ENCODE data around the gene CACNA2D2. TPM values are rescaled to one million over a fixed set of nuclear protein-coding genes. Genes with fewer than 3 reads are reported as not detected.
"Not testable (repeated sequence)": the region's sequence is repeated elsewhere in the genome, so short reads cannot be mapped to it uniquely, and the experiment has no call there.

Gene CACNA2D2
- total RNA-seq, 1 donor from 2014 or later, result not detected

DNA sequence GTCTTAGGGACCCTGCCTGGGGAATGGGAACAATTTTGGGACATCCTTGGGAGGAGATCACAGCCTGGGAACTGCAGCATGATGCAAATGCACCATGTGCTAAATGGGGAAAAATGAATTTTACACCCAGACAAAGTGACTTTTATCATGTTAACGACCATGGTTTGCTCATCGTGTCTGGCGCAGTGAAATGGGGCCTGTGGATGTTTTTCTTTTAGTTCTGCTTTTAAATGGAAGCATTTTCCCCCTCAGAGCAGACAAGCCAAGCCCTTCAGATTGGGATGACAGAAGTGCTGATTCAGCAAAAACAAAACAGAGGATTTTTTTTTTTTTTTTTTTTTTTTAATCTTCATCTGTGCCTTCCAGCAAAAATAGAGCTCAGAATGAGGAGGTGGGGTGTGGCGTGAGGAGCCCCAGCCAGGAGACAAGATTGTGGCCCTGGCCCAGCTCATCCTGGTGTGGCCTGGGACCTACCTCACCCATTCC is 14.3 kb upstream of the CACNA2D2 start:
- peaks cover 3% of the 10 kb centered on the region for H3K27me3 ChIP-seq (ENCODE audit: control insufficient read depth, insufficient read depth, low read length)
- no peak overlapping the region for H3K4me3 ChIP-seq (ENCODE audit: low read depth, low read length)
- DNase-seq (ENCODE audit: low read depth) (no peak), FAIRE-seq (no peak)
- H3K36me3 ChIP-seq (ENCODE audit: control insufficient read depth, insufficient read depth, low read length), result no peaks in the 10 kb centered on the region
- TF ChIP-seq, protein P1, sequence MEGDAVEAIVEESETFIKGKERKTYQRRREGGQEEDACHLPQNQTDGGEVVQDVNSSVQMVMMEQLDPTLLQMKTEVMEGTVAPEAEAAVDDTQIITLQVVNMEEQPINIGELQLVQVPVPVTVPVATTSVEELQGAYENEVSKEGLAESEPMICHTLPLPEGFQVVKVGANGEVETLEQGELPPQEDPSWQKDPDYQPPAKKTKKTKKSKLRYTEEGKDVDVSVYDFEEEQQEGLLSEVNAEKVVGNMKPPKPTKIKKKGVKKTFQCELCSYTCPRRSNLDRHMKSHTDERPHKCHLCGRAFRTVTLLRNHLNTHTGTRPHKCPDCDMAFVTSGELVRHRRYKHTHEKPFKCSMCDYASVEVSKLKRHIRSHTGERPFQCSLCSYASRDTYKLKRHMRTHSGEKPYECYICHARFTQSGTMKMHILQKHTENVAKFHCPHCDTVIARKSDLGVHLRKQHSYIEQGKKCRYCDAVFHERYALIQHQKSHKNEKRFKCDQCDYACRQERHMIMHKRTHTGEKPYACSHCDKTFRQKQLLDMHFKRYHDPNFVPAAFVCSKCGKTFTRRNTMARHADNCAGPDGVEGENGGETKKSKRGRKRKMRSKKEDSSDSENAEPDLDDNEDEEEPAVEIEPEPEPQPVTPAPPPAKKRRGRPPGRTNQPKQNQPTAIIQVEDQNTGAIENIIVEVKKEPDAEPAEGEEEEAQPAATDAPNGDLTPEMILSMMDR (IDR thresholded peaks at IDR 0.05; ENCODE audit: insufficient read depth, low read length, severe bottlenecking), result no peak

DNA sequence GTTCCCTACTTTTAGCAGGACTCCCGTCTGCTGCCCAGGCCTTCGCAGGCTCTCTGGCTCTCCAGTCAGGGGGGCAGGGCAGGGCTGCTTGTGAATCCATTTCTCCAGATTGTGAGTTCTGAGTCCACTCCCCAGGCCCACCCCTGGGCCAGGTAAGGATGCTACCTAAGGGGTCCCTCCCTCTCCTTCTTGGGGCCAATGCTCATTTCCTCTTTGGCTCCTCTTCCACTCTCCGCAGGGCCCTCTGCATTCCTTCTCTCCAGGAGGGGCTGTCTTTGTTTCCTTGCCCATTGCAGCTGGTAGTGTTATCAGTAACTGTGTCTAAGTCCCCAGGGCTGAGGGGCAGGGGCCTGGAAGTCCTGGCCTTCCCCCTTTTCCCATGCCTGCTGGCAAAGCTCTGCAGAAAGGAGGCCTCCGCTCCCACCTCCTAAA is 13.0 kb upstream of the CACNA2D2 start:
- peaks cover 3% of the 10 kb centered on the region for H3K27me3 ChIP-seq (ENCODE audit: control insufficient read depth, insufficient read depth, low read length)
- FAIRE-seq (no peak), DNase-seq (ENCODE audit: low read depth) (no peak)
- TF ChIP-seq, protein P1 (IDR thresholded peaks at IDR 0.05; ENCODE audit: insufficient read depth, low read length, severe bottlenecking), result no peak
- H3K4me3 ChIP-seq (ENCODE audit: low read depth, low read length), result no peak overlapping the region
- no peaks in the 10 kb centered on the region for H3K36me3 ChIP-seq (ENCODE audit: control insufficient read depth, insufficient read depth, low read length)

DNA sequence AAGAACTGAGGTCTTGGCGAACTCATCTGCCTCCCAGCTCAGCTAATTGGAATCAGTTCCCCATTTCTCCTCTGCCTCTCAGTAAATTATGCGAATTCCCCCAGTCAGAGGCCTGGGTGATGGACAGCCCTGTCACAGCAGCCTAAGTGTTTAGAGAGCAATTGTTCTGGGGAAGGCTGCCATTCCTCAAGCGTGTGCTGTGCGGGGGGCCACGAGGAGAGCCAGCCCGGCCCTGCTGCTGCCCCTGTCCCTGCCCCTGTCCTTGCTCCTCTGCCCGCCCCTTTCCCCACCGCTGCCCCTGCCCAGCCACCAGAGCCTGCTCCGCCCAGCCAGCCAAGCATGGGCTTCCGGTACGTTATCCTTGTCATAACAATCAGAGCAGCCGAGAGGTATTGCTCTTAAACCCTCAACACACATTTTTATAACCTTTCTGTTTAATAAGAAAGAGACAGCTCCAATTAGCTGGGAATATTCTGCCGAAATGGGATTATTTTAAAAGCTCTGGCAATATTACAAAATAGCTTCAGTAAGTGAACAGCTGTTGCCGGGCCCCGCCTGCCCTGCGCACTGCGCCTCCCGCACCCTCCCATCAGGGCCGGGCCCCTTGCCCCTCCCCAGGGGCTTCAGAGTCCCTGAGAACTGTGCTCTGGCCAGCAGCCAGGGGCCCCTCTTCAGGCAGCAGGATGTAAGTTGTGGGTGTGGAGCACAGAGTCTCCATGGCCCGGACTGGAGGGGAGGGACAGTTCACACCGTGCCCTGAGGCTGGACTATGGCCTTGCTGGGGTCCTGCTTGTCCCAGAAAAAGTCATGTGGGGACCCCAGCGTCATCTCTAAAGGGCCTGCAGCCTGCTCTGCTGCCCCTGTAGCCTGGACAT is 12.4 kb upstream of the CACNA2D2 start:
- FAIRE-seq (no peak), DNase-seq (ENCODE audit: low read depth) (no peak)
- Histone ChIP-seq H3K27me3 (ENCODE audit: control insufficient read depth, insufficient read depth, low read length) (peaks cover 3% of the 10 kb centered on the region), H3K36me3 (ENCODE audit: control insufficient read depth, insufficient read depth, low read length) (no peaks in the 10 kb centered on the region), H3K4me3 (ENCODE audit: low read depth, low read length) (no peak overlapping the region)
- TF ChIP-seq, protein P1 (IDR thresholded peaks at IDR 0.05; ENCODE audit: insufficient read depth, low read length, severe bottlenecking), result no peak

DNA sequence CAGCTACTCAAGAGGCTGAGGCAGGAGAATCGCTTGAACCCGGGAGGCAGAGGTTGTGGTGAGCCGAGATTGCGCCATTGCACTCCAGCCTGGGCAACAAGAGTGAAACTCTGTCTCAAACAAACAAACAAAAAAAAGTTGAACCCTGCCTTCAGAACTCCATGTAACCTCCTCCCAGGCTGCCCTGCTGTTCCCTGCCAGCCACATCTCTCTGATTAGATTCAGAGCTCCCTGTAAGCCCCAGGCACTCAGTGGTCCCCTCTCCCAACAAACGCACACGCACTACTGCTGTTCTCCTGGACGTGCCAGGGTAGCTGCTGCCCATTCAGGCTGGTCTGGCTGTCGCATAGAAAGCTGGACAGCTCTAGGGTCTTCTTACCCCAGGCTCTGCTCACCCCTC is 9.5 kb upstream of the CACNA2D2 start:
- H3K36me3 ChIP-seq (ENCODE audit: control insufficient read depth, insufficient read depth, low read length); H3K27me3 ChIP-seq (ENCODE audit: control insufficient read depth, insufficient read depth, low read length); H3K4me3 ChIP-seq (ENCODE audit: low read depth, low read length); FAIRE-seq; DNase-seq (ENCODE audit: low read depth): not testable (repeated sequence)

- DNase-seq (ENCODE audit: low read depth), result no peak
- no peak overlapping the region for H3K4me3 ChIP-seq (ENCODE audit: low read depth, low read length)
- TF ChIP-seq, protein P1 (IDR thresholded peaks at IDR 0.05; ENCODE audit: insufficient read depth, low read length, severe bottlenecking), result no peak
- FAIRE-seq, result no peak
- H3K27me3 ChIP-seq (ENCODE audit: control insufficient read depth, insufficient read depth, low read length), result no peaks in the 10 kb centered on the region
- no peaks in the 10 kb centered on the region for H3K36me3 ChIP-seq (ENCODE audit: control insufficient read depth, insufficient read depth, low read length)
Measured at GRCh38 chr3:50512131-50512530, 8.7 kb upstream of the CACNA2D2 start.

GRCh38 chr3:50510325-50510724 is 6.9 kb upstream of the CACNA2D2 start:
- no peak for FAIRE-seq
- TF ChIP-seq, protein P1 (IDR thresholded peaks at IDR 0.05; ENCODE audit: insufficient read depth, low read length, severe bottlenecking), result no peak
- Histone ChIP-seq H3K27me3 (ENCODE audit: control insufficient read depth, insufficient read depth, low read length) (peaks cover 3% of the 10 kb centered on the region), H3K36me3 (ENCODE audit: control insufficient read depth, insufficient read depth, low read length) (no peaks in the 10 kb centered on the region), H3K4me3 (ENCODE audit: low read depth, low read length) (no peak overlapping the region)
- DNase-seq (ENCODE audit: low read depth), result no peak
